IMR-90 (cell line): ENCODE measurements around the gene DEK.

Experiments
- MXI1 ChIP-seq: IDR thresholded peaks from 2 replicates; pipeline ENCODE4 v1.6.1; 2012; ENCODE audit warnings: low read depth, mild to moderate bottlenecking, low read length, moderate library complexity, borderline replicate concordance
- RCOR1 ChIP-seq: IDR thresholded peaks from 2 replicates; pipeline ENCODE4 v1.6.1; 2012; ENCODE audit warnings: mild to moderate bottlenecking, low read length, improper control_type of control experiment; ENCODE audit not compliant: insufficient replicate concordance
- TF ChIP-seq, protein P1 (sequence below): conservative IDR thresholded peaks from 2 replicates; pipeline ENCODE4 v1.5.1; 2012; ENCODE audit warnings: mild to moderate bottlenecking, low read depth, low read length, improper control_type of control experiment

DNA sequence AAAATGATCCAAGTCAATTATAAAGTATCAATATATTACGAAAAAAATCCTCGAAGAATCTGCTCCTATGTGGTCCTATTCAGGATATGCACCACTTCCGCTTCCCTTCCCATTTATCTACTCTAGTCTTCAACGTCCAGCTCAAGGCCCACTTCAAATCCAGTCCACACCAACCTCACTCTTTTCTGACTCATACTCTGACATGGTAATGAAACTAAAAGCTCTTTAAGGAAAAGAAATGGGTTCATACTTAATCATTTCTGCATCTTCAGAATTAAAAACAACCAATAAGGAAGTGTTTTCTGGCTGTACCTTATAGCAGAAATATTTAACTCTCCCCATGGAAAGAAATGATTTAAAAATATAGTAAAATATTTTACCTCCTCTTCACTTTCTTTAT lies 15.1 kb downstream of the DEK start:
- TF ChIP-seq RCOR1 = no peak
- TF ChIP-seq, protein P1, sequence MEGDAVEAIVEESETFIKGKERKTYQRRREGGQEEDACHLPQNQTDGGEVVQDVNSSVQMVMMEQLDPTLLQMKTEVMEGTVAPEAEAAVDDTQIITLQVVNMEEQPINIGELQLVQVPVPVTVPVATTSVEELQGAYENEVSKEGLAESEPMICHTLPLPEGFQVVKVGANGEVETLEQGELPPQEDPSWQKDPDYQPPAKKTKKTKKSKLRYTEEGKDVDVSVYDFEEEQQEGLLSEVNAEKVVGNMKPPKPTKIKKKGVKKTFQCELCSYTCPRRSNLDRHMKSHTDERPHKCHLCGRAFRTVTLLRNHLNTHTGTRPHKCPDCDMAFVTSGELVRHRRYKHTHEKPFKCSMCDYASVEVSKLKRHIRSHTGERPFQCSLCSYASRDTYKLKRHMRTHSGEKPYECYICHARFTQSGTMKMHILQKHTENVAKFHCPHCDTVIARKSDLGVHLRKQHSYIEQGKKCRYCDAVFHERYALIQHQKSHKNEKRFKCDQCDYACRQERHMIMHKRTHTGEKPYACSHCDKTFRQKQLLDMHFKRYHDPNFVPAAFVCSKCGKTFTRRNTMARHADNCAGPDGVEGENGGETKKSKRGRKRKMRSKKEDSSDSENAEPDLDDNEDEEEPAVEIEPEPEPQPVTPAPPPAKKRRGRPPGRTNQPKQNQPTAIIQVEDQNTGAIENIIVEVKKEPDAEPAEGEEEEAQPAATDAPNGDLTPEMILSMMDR = no peak
- no peak for TF ChIP-seq MXI1
